ENCODE measurements around the gene P2RY10.
"Not testable (repeated sequence)": the region's sequence is repeated elsewhere in the genome, so short reads cannot be mapped to it uniquely, and the experiment has no call there.

P2RY10 gene, protein sequence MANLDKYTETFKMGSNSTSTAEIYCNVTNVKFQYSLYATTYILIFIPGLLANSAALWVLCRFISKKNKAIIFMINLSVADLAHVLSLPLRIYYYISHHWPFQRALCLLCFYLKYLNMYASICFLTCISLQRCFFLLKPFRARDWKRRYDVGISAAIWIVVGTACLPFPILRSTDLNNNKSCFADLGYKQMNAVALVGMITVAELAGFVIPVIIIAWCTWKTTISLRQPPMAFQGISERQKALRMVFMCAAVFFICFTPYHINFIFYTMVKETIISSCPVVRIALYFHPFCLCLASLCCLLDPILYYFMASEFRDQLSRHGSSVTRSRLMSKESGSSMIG

DNA sequence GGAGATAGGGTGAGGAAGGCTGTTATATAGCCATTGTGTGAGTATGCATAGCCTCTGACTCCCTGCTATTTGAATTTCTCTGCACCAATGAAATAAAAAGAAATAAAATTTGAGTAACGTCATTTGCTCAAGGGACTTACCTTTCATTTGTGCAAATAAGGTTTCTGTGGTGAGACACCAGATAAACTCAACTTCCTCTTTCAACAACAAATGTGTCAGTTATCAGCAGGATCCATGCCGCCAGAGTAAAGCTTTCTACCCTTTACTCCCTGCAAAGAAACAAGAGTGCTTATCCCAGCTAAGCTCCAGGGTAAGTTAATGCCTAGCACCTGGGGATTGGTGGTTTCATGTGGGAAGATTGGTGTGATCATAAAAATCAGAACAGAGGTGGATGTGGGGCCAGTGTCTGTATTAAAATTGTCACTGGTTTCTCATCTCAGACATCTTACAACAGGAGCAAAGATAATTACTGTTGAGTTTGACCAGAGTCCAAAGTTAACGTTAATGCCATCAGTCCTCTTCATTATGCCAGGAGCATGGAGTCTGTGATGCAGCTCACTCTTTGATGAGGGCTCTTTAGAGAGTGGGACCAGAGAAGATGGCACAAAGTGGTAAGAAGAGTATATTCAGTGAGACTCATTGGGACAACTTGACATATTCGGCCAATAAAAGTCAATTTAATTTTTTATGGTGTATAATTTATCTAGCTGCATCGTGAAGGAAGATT, at the start of gene P2RY10:
Gene P2RY10, plus strand, starts transcription at position 206 of the 727 bp plus-strand sequence. CDS start 15,130 bp downstream, outside the sequence.
- no peak for DNase-seq (ENCODE audit: low read depth)

DNA sequence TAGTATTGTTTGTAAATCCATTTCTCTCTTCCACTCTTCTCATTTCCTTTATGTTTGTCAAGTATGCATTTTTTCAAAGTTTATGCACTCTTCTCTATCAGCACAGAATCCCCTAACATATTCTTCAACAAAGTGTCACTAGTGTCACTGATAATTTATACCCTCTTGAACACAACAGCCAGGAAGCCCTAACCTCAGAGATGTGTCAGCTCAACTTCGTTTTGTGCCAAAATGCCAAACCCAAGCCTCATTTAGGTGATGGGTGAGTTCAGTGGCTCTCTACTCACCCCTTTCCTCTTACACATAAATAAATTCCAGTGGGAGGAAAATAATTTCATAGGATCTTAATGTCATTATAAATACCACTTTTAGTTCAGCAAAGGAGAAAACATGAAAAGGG, 22.4 kb upstream of the P2RY10 start:
- no peak for DNase-seq (ENCODE audit: low read depth)

DNA sequence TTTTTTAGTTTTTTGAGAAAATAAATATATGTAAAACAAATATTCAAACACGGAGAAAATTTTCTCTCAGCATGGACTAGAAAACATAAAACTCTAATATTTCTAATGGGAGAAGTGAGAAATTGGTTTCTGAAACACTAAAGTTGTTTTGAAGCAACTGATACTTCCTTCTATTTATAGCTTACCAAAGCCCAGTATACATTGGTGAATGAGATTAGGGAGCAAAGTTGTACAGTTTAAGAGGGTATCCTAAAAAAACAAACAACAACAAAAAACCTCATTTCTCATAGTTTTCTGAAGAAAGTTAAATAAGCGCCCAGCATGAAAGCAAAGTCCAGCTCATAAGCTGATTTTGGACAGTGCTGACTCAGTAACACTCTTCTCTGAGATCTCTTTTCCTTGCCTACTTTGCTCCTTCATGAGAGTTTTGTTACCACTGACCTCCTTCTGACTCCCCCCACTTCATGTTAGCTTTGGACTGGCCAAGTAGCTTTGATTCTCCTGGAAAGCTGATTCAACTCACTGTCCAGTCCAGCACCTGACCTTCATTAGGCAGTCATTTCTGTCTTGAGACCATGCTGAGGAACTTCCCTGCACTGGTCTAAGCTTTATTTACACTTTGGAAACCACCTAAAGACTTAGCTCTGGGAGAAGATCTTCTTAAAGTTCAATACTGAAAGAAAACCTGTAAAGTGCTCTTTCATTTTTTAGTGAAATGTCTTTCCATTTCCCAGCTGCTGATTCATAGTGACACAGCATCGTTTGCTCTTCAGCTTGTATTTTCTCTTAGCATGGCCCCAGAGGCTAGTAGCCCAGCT, 21.8 kb upstream of the P2RY10 start:
- DNase-seq (ENCODE audit: low read depth) = no peak

DNA sequence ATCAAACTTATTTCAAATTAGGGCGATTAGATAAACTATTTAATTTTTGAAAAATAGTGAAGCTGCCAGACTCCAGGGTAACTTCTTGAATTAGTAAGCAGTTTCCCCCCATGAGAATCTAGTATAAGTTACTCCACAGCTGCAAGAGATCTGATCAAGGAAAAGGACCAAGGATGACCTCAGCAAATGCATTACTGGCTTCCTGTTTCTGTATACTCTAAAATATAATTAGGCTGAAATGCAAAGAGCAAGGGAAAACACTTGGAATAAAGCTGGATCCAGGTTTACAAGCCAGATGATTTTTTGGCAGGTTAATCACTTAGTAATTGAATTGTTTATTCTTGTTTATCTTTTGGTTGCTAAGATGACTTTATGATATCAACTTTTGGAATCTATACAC, 13.4 kb upstream of the P2RY10 start:
- no peak for DNase-seq (ENCODE audit: low read depth)

DNA sequence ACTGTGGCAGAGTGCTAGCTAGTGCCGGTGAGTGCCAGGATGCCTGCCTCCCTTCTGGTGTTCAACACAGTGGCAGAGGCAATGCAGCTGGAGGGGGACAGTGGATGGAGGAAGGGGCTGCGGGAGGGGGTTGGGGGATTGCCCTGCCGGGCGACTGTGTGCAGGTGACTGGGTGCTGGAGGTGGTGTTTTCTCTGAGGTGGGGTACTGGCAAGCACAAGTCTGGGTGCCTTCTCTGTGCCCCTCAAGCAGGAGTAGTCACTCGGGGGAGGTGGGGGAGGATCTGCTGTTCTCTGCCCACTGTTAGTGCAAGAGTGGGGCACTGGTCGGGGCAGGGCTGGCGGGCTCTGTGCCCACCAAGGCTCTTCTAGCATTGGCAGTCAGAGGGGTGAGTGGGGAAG, 10.3 kb upstream of the P2RY10 start:
- no peak for DNase-seq (ENCODE audit: low read depth)

DNA sequence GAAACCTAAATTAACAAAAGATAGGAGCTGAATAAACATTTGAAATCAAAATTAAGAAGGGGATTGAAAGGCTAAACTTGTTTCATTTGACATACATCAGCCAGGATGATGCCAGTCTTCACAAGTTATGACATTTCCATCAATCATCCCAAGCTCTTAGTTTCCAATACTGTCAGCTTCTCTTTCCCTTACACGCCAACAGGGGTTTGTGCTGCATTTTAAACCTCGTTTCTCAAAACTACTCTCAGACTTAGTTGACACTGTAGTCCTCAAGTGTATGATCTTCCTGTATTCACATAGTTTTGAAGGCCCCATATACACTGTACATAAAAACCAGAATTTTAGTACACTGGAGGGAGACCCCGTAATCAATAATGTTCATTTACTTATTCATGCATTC, 840 bp upstream of the P2RY10 start:
- DNase-seq (ENCODE audit: low read depth) = no peak

DNA sequence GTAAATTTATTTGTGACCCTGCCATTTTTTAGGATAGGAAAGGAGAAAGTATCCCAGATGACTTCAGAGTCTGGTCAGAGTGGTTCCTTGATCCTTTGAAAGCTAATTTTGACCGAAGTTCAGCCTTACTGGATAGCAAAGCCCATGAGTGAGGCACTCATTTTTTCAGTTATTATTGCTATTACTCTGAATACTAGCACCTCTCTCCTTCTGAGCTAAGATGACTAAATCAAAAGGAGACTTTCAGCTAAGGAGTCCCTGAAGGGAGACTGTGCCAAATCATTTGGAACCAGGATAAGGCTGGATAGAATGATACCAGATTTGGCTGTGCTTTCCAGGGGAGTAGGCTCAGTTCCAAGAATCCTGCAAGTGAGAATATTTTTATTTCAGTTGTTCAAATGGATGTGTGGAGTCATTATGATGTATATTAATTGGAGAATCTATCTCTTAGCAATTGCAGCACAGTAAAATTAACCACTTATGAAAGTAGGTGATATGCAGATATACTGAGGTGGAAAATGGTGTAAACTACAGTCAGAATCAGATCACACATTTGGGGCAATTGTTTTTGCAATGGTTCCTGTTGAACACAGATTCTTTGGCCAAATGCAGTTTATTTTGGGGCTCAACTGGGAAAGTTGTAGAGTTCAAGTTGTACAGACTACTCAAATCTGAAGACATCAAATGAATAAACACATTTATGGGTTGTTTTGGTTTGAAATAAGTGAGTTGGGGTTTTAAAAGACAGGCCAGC, 1.2 kb downstream of the P2RY10 start:
- no peak for DNase-seq (ENCODE audit: low read depth)

DNA sequence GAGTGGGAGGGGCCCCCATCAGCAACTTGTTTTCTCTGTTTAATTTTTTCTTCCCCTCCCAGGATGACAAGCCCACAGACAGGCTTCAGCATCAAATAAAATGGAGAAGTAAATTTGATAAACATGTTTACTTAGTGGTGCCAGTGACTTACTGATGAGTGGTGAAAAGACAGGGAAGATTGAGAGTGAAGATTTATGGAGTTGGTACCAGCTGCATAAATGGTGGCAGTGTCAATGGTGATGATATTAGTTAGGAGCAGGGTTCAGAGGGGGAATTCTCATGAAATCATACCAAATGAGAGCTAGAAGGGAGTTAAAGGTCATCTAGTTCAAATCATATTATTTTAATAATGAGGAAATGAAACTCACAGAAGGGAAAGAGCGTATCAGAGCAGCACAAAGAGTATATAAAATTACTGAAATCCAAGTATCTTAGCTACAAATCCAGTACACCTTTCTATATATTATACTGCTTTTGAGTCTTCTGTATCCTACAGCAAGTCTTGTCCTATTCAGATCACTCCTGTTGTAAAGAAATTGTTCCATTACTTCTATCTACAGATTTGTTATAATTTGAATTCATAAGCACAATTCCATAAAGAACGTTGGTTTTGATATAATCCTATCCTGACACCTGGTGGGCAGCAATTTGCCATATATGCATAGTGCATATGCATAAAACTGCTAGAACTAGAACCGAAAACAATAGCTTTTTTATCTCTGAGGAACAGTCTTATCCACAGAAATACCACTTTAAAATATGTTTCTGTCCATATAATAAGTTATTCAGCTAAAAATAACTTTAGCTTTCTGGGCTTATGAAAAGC, 5.0 kb downstream of the P2RY10 start:
- no peak for DNase-seq (ENCODE audit: low read depth)

DNA sequence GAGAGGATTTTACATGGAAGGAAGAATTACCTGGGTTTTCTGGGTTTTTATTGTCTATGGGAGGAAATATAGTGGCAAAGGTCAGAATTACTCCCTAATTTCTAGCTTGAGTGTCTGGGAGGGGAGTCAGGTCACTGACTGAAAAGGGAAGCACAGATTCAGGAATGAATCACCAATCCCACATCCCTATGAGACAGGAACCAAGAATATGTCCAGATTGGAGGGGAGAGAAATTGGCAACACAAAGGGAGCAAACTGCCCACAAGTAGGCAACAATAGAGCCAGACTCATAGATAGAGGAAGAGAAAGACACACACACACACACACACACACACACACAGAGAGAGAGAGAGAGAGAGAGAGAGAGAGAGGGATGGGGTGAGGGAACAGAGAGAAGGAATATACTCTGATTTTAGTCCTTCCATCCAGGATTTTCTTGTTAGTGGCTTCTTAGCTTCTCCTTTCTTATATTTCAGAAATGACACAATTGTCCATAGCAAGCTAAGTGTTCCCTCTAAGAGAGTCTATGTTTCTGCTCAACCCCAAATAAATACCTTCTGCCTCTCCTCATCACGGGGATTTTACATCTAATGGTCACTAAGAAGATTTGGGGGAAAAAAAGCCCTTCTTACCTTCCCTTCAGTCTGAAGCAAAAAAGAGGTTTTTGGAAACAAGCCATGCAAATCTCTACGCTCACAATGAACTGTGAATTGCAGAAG, 12.0 kb downstream of the P2RY10 start:
- DNase-seq (ENCODE audit: low read depth) = no peak

DNA sequence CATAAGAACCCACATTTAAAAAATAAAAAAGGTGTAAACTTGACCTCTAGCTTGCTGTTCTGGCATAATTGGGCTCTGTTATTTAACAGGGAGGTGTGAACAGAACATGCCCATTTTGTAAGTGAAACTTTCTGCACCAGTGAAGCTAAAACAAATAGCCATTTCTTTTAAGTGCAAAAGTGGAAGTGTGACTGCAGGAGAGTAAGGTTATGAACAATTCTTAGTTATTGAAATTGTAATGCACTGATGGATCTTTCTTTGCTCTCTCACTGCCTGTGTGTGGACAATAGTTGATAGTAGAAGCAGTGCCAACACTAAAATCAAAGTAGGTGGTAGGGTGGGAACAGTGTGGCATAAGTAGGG, 12.6 kb downstream of the P2RY10 start:
- DNase-seq (ENCODE audit: low read depth) = no peak

DNA sequence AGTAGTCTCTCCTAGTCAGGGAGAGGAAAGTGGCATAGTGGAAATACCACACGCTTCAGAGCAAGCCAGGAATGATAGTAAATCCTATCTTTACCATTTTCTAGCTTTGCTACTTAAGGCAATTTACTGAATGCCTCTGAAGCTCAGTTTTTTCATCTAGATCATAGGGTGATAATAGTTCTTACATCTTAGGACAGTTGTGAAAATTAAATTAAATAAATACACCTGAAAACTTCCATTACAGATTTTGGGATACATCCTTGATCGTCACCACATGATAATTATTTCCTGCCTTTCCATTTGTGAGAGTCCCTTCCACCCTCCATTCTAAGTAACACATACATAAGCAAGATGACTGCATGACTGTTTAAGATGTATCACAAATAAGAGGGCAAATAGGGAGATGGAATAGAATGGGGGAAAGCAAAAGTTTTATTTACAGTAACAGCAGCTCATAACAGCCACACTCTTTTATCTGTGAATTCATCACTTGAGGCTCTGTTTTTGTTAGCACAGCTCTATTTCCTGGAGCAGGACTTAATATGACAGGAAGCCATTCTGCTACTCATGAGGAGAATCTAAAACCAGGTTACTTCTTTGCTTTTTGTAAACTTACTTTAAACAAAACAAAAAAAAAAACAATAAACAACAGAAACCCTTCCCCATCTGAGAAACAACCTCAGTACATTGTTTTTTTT, 13.4 kb downstream of the P2RY10 start:
- DNase-seq (ENCODE audit: low read depth) = no peak

DNA sequence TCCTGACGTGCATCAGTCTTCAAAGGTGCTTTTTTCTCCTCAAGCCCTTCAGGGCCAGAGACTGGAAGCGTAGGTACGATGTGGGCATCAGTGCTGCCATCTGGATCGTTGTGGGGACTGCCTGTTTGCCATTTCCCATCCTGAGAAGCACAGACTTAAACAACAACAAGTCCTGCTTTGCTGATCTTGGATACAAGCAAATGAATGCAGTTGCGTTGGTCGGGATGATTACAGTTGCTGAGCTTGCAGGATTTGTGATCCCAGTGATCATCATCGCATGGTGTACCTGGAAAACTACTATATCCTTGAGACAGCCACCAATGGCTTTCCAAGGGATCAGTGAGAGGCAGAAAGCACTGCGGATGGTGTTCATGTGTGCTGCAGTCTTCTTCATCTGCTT, 15.7 kb downstream of the P2RY10 start:
- no peak for DNase-seq (ENCODE audit: low read depth)

DNA sequence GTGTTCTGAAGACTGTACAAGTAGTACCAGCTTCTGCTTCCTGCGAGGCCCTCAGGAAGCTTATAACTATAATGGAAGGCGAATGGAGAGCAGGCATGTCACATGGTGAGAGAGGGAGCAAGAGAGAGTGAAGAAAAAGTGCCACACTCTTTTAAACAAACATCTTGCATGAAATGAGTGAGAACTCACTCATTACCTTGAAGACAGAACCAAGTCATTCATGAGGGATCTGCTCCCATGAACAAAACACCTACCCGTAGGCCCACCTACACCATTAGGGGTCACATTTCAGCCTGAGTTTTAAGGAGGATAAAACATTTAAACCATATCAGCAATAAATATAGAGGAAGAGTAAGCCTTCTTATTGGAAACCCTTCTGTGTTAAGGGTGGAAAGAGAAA, 19.4 kb downstream of the P2RY10 start:
- DNase-seq (ENCODE audit: low read depth) = no peak

DNA sequence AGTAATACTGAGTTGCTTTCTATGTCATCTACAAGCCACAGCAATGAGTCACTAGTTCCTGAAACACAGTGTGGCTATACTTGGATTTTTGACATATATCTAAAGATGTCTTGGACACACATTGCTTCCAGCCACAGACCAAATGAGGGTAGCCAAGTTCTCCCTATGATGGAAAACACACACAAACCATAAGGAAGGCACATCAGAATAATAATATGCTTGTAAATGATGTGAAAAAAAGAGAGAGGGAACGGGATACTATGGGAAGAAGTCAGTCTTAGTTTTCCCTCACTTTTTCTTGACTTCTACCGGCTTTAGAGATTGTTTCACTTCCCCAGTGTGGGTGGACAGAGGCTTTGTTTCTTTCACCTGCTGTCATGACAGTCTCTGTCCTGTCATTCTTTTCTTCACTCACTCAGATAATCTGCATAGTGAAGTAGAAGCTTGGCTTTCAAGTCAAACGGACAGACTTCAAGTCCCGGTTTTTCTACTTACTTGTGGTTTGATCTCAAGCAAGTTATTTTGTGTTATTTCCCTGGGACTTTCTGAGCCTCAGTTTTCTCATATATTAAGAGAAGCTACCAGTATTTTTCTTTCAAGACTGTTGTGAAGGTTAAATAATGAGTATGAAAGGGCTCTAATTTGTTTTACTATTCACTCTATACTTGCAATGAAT, 34.7 kb downstream of the P2RY10 start:
- DNase-seq (ENCODE audit: low read depth) = no peak

DNA sequence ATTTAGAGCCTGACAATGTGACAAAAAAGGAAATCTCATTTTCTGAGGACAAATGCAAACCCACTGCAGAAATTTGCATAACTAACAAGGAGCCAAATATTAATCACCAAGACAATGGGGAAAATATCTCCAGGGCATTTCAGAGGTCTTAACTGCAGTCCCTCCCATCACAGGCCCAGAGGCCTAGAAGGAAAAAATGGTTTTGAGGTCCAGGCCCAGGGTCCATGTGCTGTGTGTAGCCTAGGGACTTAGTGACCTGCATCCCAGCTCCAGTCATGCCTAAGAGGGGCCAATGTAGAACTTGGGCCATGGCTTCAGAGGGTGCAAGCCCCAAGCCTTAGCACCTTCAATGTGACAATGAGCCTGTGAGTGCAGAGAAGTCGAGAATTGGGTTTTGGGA, 44.2 kb downstream of the P2RY10 start:
- DNase-seq (ENCODE audit: low read depth) = no peak

DNA sequence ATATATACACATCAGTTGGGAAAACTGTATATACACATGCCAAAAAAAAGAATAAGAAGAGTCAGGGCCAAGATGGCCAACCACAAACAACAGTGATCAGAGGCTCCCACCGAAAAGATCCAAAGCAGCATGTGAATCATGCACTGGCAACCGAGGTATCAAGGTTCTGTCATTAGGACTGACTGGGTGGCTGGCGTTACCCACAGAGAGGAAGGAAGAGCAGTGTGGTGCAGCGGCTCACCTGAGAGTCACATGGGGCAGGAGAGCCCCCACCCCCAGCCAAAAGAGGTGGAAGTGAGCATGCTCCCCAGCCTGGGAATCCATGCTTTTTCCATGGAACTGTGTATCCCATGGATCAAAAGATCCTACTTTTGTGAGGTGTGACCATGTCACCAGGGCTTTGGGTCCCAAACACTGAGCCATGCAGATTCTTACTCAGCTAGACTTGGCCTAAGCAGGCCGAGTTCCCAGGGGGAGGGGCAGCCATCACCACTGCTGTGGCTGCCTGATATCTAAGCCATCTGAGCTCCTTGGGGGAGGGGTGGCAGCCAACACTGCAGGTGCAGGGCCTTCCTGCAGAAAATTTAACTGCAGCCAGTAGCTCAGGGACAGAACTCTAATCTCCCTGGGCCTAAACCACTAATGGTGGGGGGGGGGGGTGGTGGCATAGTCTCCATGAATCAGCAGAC, 52.8 kb downstream of the P2RY10 start:
- DNase-seq (ENCODE audit: low read depth) = no peak

DNA sequence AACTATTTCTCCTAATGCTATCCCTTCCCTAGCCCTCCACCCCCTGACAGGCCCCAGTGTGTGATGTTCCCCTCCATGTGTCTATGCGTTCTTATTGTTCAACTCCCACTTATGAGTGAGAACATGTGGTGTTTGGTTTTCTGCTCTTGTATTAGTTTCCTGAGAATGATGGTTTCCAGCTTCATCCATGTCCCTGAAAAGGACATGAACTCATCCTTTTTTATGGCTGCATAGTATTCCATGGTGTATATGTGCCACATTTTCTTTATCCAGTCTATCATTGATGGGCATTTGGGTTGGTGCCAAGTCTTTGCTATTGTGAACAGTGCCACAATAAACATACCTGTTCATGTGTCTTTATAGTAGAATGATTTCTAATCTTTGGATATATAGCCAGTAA, 62.3 kb downstream of the P2RY10 start:
- not testable (repeated sequence) for DNase-seq (ENCODE audit: low read depth)

Measured in fibroblast of the conjunctiva (primary cell).